Uterus (tissue), 2 donors: ENCODE data around the gene BRMS1L.

Experiments
- POLR2A ChIP-seq, 2 donors: fragments of 450-650 bp; IDR thresholded peaks; one replicate each; pipeline ENCODE4 v1.6.1; 2016; ENCODE audit warnings: antibody characterized with exemption in 2 of 2, mild to moderate bottlenecking in 1 of 2, moderate library complexity in 1 of 2
- TF ChIP-seq, protein P1 (sequence below), 4 experiments: fragments of 200-600 bp in 2 of 4; fragments of 450-650 bp in 2 of 4; sonication (generic) in 2 of 4; IDR thresholded peaks; one replicate each; pipeline ENCODE4 v1.5.1; 2016 to 2019; ENCODE audit warnings: antibody characterized with exemption in 4 of 4, mild to moderate bottlenecking in 2 of 4, moderate library complexity in 1 of 4

DNA sequence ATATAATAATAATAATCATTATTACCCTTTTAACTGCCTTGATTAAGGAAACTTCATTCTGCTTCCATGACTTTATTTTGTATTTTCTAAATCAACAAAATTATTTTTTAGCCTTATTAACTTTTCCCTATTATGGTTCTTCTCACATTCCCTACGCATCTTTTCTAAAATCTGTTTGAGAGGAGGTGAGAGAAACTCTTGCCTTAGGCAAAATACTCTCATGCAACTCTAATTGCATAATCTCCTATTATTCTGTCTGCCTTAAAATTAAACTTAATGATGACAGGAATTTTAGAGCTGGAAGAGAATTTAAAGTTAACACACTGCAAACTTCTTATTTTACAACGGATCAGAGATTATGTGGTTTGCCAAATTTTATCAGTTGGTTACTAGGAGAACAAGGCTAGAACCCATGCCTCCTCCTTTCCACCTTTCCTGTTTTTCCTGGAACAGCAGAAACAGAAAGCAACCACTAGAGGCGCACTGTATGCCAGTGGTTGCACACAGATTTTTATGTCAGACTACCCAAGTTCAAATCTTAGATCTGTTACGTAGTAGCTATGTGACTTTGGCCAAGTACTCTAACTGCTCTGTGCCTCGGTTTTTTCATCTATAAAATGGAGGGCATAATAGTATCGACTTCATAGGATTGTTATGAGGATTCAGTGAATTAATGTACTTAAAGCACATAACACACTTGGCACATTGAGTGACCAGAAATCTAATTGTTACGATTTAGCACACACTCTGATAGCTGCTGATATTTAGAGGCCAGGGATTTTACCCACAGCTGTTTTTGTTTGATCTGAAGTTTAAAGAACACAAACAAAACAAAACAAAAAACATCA, 4.3 kb upstream of the BRMS1L start:
- no peak for TF ChIP-seq POLR2A (IDR thresholded peaks at IDR 0.05)
- TF ChIP-seq, protein P1, sequence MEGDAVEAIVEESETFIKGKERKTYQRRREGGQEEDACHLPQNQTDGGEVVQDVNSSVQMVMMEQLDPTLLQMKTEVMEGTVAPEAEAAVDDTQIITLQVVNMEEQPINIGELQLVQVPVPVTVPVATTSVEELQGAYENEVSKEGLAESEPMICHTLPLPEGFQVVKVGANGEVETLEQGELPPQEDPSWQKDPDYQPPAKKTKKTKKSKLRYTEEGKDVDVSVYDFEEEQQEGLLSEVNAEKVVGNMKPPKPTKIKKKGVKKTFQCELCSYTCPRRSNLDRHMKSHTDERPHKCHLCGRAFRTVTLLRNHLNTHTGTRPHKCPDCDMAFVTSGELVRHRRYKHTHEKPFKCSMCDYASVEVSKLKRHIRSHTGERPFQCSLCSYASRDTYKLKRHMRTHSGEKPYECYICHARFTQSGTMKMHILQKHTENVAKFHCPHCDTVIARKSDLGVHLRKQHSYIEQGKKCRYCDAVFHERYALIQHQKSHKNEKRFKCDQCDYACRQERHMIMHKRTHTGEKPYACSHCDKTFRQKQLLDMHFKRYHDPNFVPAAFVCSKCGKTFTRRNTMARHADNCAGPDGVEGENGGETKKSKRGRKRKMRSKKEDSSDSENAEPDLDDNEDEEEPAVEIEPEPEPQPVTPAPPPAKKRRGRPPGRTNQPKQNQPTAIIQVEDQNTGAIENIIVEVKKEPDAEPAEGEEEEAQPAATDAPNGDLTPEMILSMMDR (IDR thresholded peaks at IDR 0.05) = peak; percentile 32 to 77 (median 55)
